H1 (cell line): ENCODE data around the gene AMPD3. TPM values are rescaled to one million over a fixed set of nuclear protein-coding genes. Genes with fewer than 3 reads are reported as not detected.

Experiments used
- CTCF ChIA-PET: fragments of 300-600 bp; sonication (Branson Sonifier 250); formaldehyde crosslinking; loops from one replicate; lab custom pipeline; 2021; ENCODE audit not compliant: partially characterized antibody; lab: Charles Lee
- POLR2A ChIA-PET: fragments of 300-600 bp; sonication (Branson Sonifier 250); formaldehyde crosslinking; loops from one replicate; lab custom pipeline; 2021; ENCODE audit warnings: inconsistent platforms; ENCODE audit not compliant: partially characterized antibody; lab: Charles Lee
- DNase-seq, 2 experiments: peaks; one replicate each; pipeline versions ENCODE4 v3.0.0 to v3.0.0-alpha.2; 2010 to 2022; ENCODE audit warnings: low spot score in 2 of 2, low read depth in 1 of 2, mixed read lengths in 1 of 2
- FAIRE-seq: peaks from 2 replicates; lab custom pipeline; 2011; peaks lifted over from hg19 to GRCh38; lab: Jason Lieb, UNC
- H2AFZ ChIP-seq: 2 replicates; pipeline ENCODE4 v1.8.1; 2012; ENCODE audit warnings: low read length, inconsistent platforms
- H2AK5ac ChIP-seq: 2 replicates; pipeline ENCODE4 v1.6.1; 2013; ENCODE audit warnings: low read depth, low read length
- H2BK120ac ChIP-seq: replicated peaks from 2 replicates; pipeline ENCODE3; 2013; ENCODE audit warnings: low read depth, low read length, inconsistent platforms
- H2BK12ac ChIP-seq: 2 replicates; pipeline ENCODE4 v1.6.1; 2013; ENCODE audit warnings: low read depth, low read length
- H2BK15ac ChIP-seq: 2 replicates; pipeline ENCODE4 v1.6.1; 2013; ENCODE audit warnings: low read length
- H2BK20ac ChIP-seq: 2 replicates; pipeline ENCODE4 v1.6.1; 2013; ENCODE audit warnings: low read length
- H2BK5ac ChIP-seq: 2 replicates; pipeline ENCODE4 v1.6.1; 2013; ENCODE audit warnings: low read depth, low read length
- H3K14ac ChIP-seq: 2 replicates; pipeline ENCODE4 v1.6.1; 2013; ENCODE audit warnings: inconsistent platforms; ENCODE audit not compliant: insufficient read length
- H3K18ac ChIP-seq: 2 replicates; pipeline ENCODE4 v1.6.1; 2013; ENCODE audit warnings: low read length; ENCODE audit errors: extremely low read depth
- H3K23ac ChIP-seq: 2 replicates; pipeline ENCODE4 v1.6.1; 2013; ENCODE audit warnings: inconsistent platforms; ENCODE audit not compliant: insufficient read length
- H3K23me2 ChIP-seq: 2 replicates; pipeline ENCODE4 v1.6.1; 2013; ENCODE audit warnings: low read depth, low read length
- H3K27ac ChIP-seq: 2 replicates; pipeline ENCODE4 v1.6.1; 2011; ENCODE audit warnings: low read depth, low read length, inconsistent platforms
- H3K27me3 ChIP-seq, 4 experiments: replicated peaks in 1 of 4; 1 replicate in 1 of 4; 2 replicates in 3 of 4; pipeline versions ENCODE4 v1.6.1 to v1.8.1; 2011 to 2013; ENCODE audit warnings: low read length in 3 of 4, mild to moderate bottlenecking in 3 of 4, inconsistent platforms in 2 of 4, mixed read lengths in 2 of 4, moderate library complexity in 1 of 4; ENCODE audit not compliant: control insufficient read depth in 3 of 4, insufficient read depth in 3 of 4; ENCODE audit errors: extremely low read depth in 1 of 4
- H3K36me3 ChIP-seq, 4 experiments: 2 replicates each; pipeline versions ENCODE4 v1.6.1 to v1.8.1; 2011 to 2013; ENCODE audit warnings: mild to moderate bottlenecking in 4 of 4, low read length in 3 of 4, moderate library complexity in 2 of 4, control low read depth in 1 of 4, inconsistent platforms in 1 of 4; ENCODE audit not compliant: insufficient read depth in 4 of 4, control insufficient read depth in 2 of 4
- H3K4ac ChIP-seq: replicated peaks from 2 replicates; pipeline ENCODE3; 2013; ENCODE audit warnings: low read length, low read depth, mixed read lengths, inconsistent platforms; ENCODE audit not compliant: insufficient read length
- H3K4me1 ChIP-seq, 4 experiments: replicated peaks in 1 of 4; 1 replicate in 1 of 4; 2 replicates in 3 of 4; pipeline versions ENCODE4 v1.6.1 to v1.8.1; 2011 to 2013; ENCODE audit warnings: low read length in 3 of 4, inconsistent platforms in 2 of 4, mixed read lengths in 1 of 4; ENCODE audit not compliant: insufficient read depth in 4 of 4, control insufficient read depth in 3 of 4
- H3K4me2 ChIP-seq, 2 experiments: 2 replicates each; pipeline versions ENCODE4 v1.6.1 to v1.8.1; 2011 to 2013; ENCODE audit warnings: low read depth in 2 of 2, low read length in 2 of 2, control low read depth in 1 of 2, inconsistent platforms in 1 of 2, mild to moderate bottlenecking in 1 of 2; ENCODE audit not compliant: insufficient read depth in 1 of 2
- H3K4me3 ChIP-seq, 4 experiments: fragments of 200-600, 300-600 bp in 1 of 4; sonication (generic), shearing (Covaris generic), sonication (Bioruptor Twin) in 1 of 4; 2 replicates each; pipeline versions ENCODE4 v1.5.1 to v1.8.1; 2011 to 2016; ENCODE audit warnings: low read length in 4 of 4, low read depth in 3 of 4, control low read depth in 2 of 4, inconsistent platforms in 2 of 4, mild to moderate bottlenecking in 2 of 4, mixed read lengths in 1 of 4, moderate library complexity in 1 of 4; ENCODE audit not compliant: insufficient read depth in 2 of 4; ENCODE audit errors: extremely low read depth in 1 of 4
- H3K56ac ChIP-seq: replicated peaks from 2 replicates; pipeline ENCODE3; 2013; ENCODE audit warnings: low read depth, mild to moderate bottlenecking, mixed read lengths, low read length, inconsistent platforms; ENCODE audit not compliant: insufficient read length
- H3K79me1 ChIP-seq: 2 replicates; pipeline ENCODE4 v1.6.1; 2013; ENCODE audit warnings: low read depth, low read length, control low read depth
- H3K79me2 ChIP-seq, 2 experiments: 2 replicates each; pipeline versions ENCODE4 v1.6.1 to v1.8.1; 2012 to 2013; ENCODE audit warnings: low read length in 2 of 2, mild to moderate bottlenecking in 2 of 2, inconsistent platforms in 1 of 2; ENCODE audit not compliant: insufficient read depth in 2 of 2, control insufficient read depth in 1 of 2
- H3K9ac ChIP-seq, 4 experiments: replicated peaks in 1 of 4; 1 replicate in 1 of 4; 2 replicates in 3 of 4; pipeline versions ENCODE4 v1.6.1 to v1.8.1; 2011 to 2013; ENCODE audit warnings: low read depth in 3 of 4, low read length in 3 of 4, control low read depth in 2 of 4, mild to moderate bottlenecking in 2 of 4, moderate library complexity in 2 of 4, inconsistent platforms in 1 of 4; ENCODE audit errors: extremely low read depth in 1 of 4
- H3K9me3 ChIP-seq, 2 experiments: 2 replicates each; pipeline versions ENCODE4 v1.6.1 to v1.8.1; 2012 to 2013; ENCODE audit warnings: mild to moderate bottlenecking in 2 of 2, moderate library complexity in 2 of 2, control low read depth in 1 of 2, inconsistent platforms in 1 of 2, low read depth in 1 of 2, low read length in 1 of 2, mixed read lengths in 1 of 2; ENCODE audit not compliant: insufficient read depth in 2 of 2
- H4K20me1 ChIP-seq, 2 experiments: replicated peaks in 1 of 2; 2 replicates each; pipeline versions ENCODE3 to v1.8.1; 2011 to 2013; ENCODE audit warnings: inconsistent platforms in 2 of 2, low read length in 2 of 2, mild to moderate bottlenecking in 1 of 2; ENCODE audit not compliant: insufficient read depth in 2 of 2, control insufficient read depth in 1 of 2
- H4K5ac ChIP-seq: 2 replicates; pipeline ENCODE4 v1.6.1; 2013; ENCODE audit warnings: low read length, low read depth, mixed read lengths, inconsistent platforms; ENCODE audit not compliant: insufficient read length
- H4K8ac ChIP-seq: 2 replicates; pipeline ENCODE4 v1.8.0; 2013; ENCODE audit warnings: mild to moderate bottlenecking, moderate library complexity, low read length, inconsistent platforms; ENCODE audit not compliant: insufficient read depth; ENCODE audit errors: extremely low read depth
- H4K91ac ChIP-seq: replicated peaks from 2 replicates; pipeline ENCODE3; 2013; ENCODE audit warnings: low read length, mixed read lengths, inconsistent platforms; ENCODE audit not compliant: insufficient read length
- ASH2L ChIP-seq: fragments of 200-600, 300-600 bp; sonication (generic); IDR thresholded peaks from one replicate; pipeline ENCODE4 v1.7.1; 2017; ENCODE audit warnings: low read length
- CHD1 ChIP-seq: IDR thresholded peaks from 2 replicates; pipeline ENCODE4 v1.6.1; 2012; ENCODE audit warnings: low read depth, low read length, improper control_type of control experiment
- EGR1 ChIP-seq: IDR thresholded peaks from 2 replicates; pipeline ENCODE4 v1.6.1; 2011; ENCODE audit warnings: low read depth, low read length, borderline replicate concordance
- EP300 ChIP-seq, 2 experiments: IDR thresholded peaks; 1 replicate in 1 of 2; 2 replicates in 1 of 2; pipeline ENCODE4 v1.6.1; 2011 to 2012; ENCODE audit warnings: low read depth in 2 of 2, low read length in 2 of 2, mild to moderate bottlenecking in 2 of 2, borderline replicate concordance in 1 of 2, inconsistent platforms in 1 of 2, moderate library complexity in 1 of 2
- GABPA ChIP-seq: IDR thresholded peaks from 2 replicates; pipeline ENCODE4 v1.6.1; 2011; ENCODE audit warnings: mild to moderate bottlenecking, low read length, moderate library complexity, borderline replicate concordance; ENCODE audit not compliant: insufficient read depth
- SIN3A ChIP-seq, 2 experiments: IDR thresholded peaks in 1 of 2; conservative IDR thresholded peaks in 1 of 2; 2 replicates each; pipeline ENCODE4 v1.6.1; 2011 to 2012; ENCODE audit warnings: low read length in 2 of 2, improper control_type of control experiment in 1 of 2, low read depth in 1 of 2, mild to moderate bottlenecking in 1 of 2
- SIRT6 ChIP-seq: IDR thresholded peaks from one replicate; pipeline ENCODE4 v1.7.1; 2012; ENCODE audit warnings: low read length, inconsistent platforms
- SIX5 ChIP-seq: IDR thresholded peaks from 2 replicates; pipeline ENCODE4 v1.6.1; 2011; ENCODE audit warnings: mild to moderate bottlenecking, low read depth, low read length
- TAF7 ChIP-seq: optimal IDR thresholded peaks from 2 replicates; pipeline ENCODE3; 2011; ENCODE audit warnings: low read depth, mild to moderate bottlenecking, inconsistent platforms, low read length, moderate library complexity, borderline replicate concordance
- TBP ChIP-seq: IDR thresholded peaks from 2 replicates; pipeline ENCODE4 v1.6.1; 2011; ENCODE audit warnings: low read depth, low read length, improper control_type of control experiment
- TCF12 ChIP-seq: IDR thresholded peaks from 2 replicates; pipeline ENCODE4 v1.6.1; 2011; ENCODE audit warnings: low read depth, mild to moderate bottlenecking, low read length
- TEAD4 ChIP-seq: IDR thresholded peaks from 2 replicates; pipeline ENCODE4 v1.6.1; 2012; ENCODE audit warnings: low read depth, low read length, inconsistent platforms, mixed read lengths
- ZNF274 ChIP-seq: IDR thresholded peaks from 2 replicates; pipeline ENCODE4 v1.7.0; 2012; ENCODE audit warnings: low read length, borderline replicate concordance; ENCODE audit errors: extremely low read depth
- WGBS, 2 experiments: shearing (Covaris generic) in 1 of 2; methylation state at CpG; one replicate each; pipeline versions ENCODE4 v1.1.6 to v1.1.7; 2013 to 2015; ENCODE audit warnings: low lambda C conversion rate in 2 of 2, mixed read lengths in 2 of 2, inconsistent platforms in 1 of 2, low coverage in 1 of 2, missing lambda C conversion rate in 1 of 2; ENCODE audit not compliant: insufficient replicate concordance in 2 of 2, insufficient coverage in 1 of 2, insufficient read length in 1 of 2; ENCODE audit errors: extremely low coverage in 1 of 2, missing lambda C conversion rate in 1 of 2; 5-methylcytosine and 5-hydroxymethylcytosine counted together
- polyA plus RNA-seq, 7 experiments: library from polyadenylated mRNA; depleted of rRNA in 3 of 7; stranded (reverse) in 5 of 7; unstranded in 2 of 7; fragments of >200 nt in 5 of 7; fragments of 200-250 nt in 2 of 7; gene quantifications; 1 replicate in 5 of 7; 2 replicates in 1 of 7; 4 replicates in 1 of 7; pipeline versions ENCODE4 v1.2.1 to v1.2.3, GENCODE V29; 2011 to 2013; ENCODE audit warnings: missing spikeins in 2 of 7, mixed read lengths in 2 of 7
- total RNA-seq: library from RNA; stranded (reverse); fragmentation: NEBNext Ultra II Directional; extraction: Animal tissue kit (Norgen Biotek cat#: 25700); gene quantifications from 2 replicates; pipeline ENCODE4 v1.2.1, GENCODE V29; 2021
- TF ChIP-seq, protein P1 (sequence below): IDR thresholded peaks from 2 replicates; pipeline ENCODE4 v1.6.1; 2011; ENCODE audit warnings: low read depth, mild to moderate bottlenecking, low read length; ENCODE audit not compliant: insufficient read depth

The AMPD3 gene
- total and polyA plus RNA-seq, 2 of the 8 experiments (the other 6 are each of a cell fraction or from before 2014, with no cell fraction given), result 4.0 to 6.3 TPM

DNA sequence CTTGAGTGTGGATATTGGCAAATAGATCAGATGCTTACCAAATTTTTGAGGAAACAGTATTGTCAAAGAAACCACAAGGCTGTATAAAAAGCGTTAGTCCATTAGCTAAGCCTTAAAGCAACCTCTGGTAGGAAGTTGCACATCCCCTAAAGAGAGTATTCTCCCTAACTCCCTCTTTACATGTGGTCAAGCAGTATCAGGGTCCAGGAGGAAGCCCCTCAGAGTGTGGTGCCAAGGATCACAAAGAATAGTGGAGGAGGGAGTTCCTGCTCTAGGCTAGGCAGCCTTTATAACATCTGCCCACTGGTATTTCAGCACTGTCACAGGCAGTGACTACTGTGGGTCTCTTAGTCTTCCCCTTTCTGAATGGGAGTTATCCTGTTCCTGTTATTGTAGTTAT lies 18.8 kb upstream of the AMPD3 start:
- DNase-seq, result no peak
- no peak overlapping the region for H2BK120ac ChIP-seq
- H3K23ac ChIP-seq, result no peak overlapping the region
- no peak overlapping the region for H3K4me2 ChIP-seq
- H3K79me2 ChIP-seq, result no peaks in the 10 kb centered on the region
- H4K8ac ChIP-seq, result no peak overlapping the region
- no peaks in the 10 kb centered on the region for H3K36me3 ChIP-seq
- H2BK20ac ChIP-seq, result no peak overlapping the region
- H4K20me1 ChIP-seq, result no peaks in the 10 kb centered on the region
- no peak overlapping the region for H2BK5ac ChIP-seq
- no peak overlapping the region for H2AFZ ChIP-seq
- FAIRE-seq, result no peak
- no peak overlapping the region for H3K4ac ChIP-seq
- H3K9me3 ChIP-seq, result no peaks in the 10 kb centered on the region
- no peak overlapping the region for H3K18ac ChIP-seq
- H3K79me1 ChIP-seq, result no peaks in the 10 kb centered on the region
- CTCF ChIA-PET, result interaction anchor here (0.6 to 1.4 kb wide), 4 partner anchors 16 to 202 kb away, joined by 3 to 4 read pairs (median 4); no protein-coding TSS in a partner anchor
- no peaks in the 10 kb centered on the region for H3K27me3 ChIP-seq
- no peak overlapping the region for H3K27ac ChIP-seq
- H3K4me1 ChIP-seq, result no peaks in the 10 kb centered on the region
- 83% methylated on average over 1 of the region's 1 CpG; no CpG with 5 or more reads in 1 of the 2 experiments for WGBS, 2 experiments
- H3K23me2 ChIP-seq, result no peaks in the 10 kb centered on the region; the same call in 1 of the 2 replicates
- H4K91ac ChIP-seq, result no peak overlapping the region
- no peak overlapping the region for H2BK15ac ChIP-seq
- no peak overlapping the region for H3K14ac ChIP-seq
- H3K4me3 ChIP-seq, result no peak overlapping the region
- no peak overlapping the region for H3K56ac ChIP-seq
- H4K5ac ChIP-seq, result no peak overlapping the region
- no peak overlapping the region for H3K9ac ChIP-seq
- no peak overlapping the region for H2BK12ac ChIP-seq
- POLR2A ChIA-PET, result interaction anchor here (0.6 kb wide), 1 partner anchor 582 kb away, joined by 4 read pairs; no protein-coding TSS in a partner anchor
- no peak overlapping the region for H2AK5ac ChIP-seq
- TF ChIP-seq SIN3A (conservative IDR thresholded peaks at IDR 0.05 in 1 of 2, IDR thresholded peaks at IDR 0.05 in 1 of 2; ENCODE audit: low read depth in 1 of 2, low read length in 2 of 2) (no peak), CHD1 (no peak), ASH2L (no peak), SIRT6 (no peak), SIX5 (no peak), TAF7 (no peak), EP300 (IDR thresholded peaks at IDR 0.05; ENCODE audit: borderline replicate concordance in 1 of 2, low read depth in 2 of 2, low read length in 2 of 2) (no peak), TEAD4 (no peak), EGR1 (no peak), TBP (no peak), GABPA (no peak), ZNF274 (no peak), TCF12 (no peak)
- TF ChIP-seq, protein P1, sequence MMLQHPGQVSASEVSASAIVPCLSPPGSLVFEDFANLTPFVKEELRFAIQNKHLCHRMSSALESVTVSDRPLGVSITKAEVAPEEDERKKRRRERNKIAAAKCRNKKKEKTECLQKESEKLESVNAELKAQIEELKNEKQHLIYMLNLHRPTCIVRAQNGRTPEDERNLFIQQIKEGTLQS, result no peak
